GM20000 (cell line): ENCODE results near the gene TADA2A.
"Not testable (repeated sequence)": the region's sequence is repeated elsewhere in the genome, so short reads cannot be mapped to it uniquely, and the experiment has no call there.

ENCODE experiments used
- DNase-seq: peaks from one replicate; pipeline ENCODE4 v3.0.0; 2012; ENCODE audit warnings: low spot score
- CTCF ChIP-seq: IDR thresholded peaks from 2 replicates; pipeline ENCODE4 v1.5.1; 2012; ENCODE audit warnings: mild to moderate bottlenecking, control low read depth; ENCODE audit errors: extremely low read depth, missing control alignments

The TADA2A gene

GRCh38 chr17:37400505-37400904, 6.2 kb upstream of the TADA2A start:
- TF ChIP-seq CTCF, result no peak
- no peak for DNase-seq

- DNase-seq, result not testable (repeated sequence)
These were observed 1.2 kb upstream of the TADA2A start for GRCh38 chr17:37405522-37405921.

- TF ChIP-seq CTCF, result no peak
- no peak for DNase-seq
These were observed 591 bp upstream of the TADA2A start for GRCh38 chr17:37405955-37406634.

GRCh38 chr17:37408145-37408479, 1.4 kb downstream of the TADA2A start:
- not testable (repeated sequence) for DNase-seq

- DNase-seq, result no peak
- no peak for TF ChIP-seq CTCF
These were observed 3.7 kb downstream of the TADA2A start for GRCh38 chr17:37410357-37410756.

- no peak for DNase-seq
- no peak for TF ChIP-seq CTCF
These were observed 7.3 kb downstream of the TADA2A start for GRCh38 chr17:37413875-37414519.

- TF ChIP-seq CTCF, result no peak
- DNase-seq, result no peak
These were observed 11.2 kb downstream of the TADA2A start for GRCh38 chr17:37417852-37418251.

- no peak for TF ChIP-seq CTCF
- no peak for DNase-seq
These were observed 16.4 kb downstream of the TADA2A start for GRCh38 chr17:37422971-37423625.
